ENCODE data around the gene UBXN10. TPM values are rescaled to one million over a fixed set of nuclear protein-coding genes. Genes with fewer than 3 reads are reported as not detected.
A peak's percentile ranks its signal among the peaks of the same experiment; 100 is the strongest.

UBXN10 gene
- total RNA-seq, 6 experiments from 2014 or later = not detected

DNA sequence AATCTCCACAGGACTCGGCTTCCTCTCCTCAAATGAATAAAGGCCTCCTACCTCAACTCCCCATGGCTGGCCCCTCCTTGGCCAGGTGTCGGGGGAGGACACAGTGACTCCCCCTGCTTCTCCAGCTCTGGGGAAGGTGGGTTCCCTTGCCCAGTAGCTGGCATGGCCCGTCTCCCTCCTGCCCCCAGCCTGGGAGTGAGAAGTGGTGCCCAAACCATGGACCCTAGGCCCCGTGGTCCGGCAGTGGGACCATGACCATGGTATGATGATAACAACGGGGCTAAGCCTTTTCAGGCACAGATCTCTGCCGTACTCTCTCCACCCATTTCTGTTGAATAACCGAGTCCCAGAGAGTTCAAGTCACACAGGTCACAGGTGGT lies 35.6 kb upstream of the UBXN10 start:
- DNase-seq = no peak
- TF ChIP-seq, protein P1, sequence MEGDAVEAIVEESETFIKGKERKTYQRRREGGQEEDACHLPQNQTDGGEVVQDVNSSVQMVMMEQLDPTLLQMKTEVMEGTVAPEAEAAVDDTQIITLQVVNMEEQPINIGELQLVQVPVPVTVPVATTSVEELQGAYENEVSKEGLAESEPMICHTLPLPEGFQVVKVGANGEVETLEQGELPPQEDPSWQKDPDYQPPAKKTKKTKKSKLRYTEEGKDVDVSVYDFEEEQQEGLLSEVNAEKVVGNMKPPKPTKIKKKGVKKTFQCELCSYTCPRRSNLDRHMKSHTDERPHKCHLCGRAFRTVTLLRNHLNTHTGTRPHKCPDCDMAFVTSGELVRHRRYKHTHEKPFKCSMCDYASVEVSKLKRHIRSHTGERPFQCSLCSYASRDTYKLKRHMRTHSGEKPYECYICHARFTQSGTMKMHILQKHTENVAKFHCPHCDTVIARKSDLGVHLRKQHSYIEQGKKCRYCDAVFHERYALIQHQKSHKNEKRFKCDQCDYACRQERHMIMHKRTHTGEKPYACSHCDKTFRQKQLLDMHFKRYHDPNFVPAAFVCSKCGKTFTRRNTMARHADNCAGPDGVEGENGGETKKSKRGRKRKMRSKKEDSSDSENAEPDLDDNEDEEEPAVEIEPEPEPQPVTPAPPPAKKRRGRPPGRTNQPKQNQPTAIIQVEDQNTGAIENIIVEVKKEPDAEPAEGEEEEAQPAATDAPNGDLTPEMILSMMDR (IDR thresholded peaks at IDR 0.05) = no peak
- H3K4me1 Mint-ChIP-seq (ENCODE audit: low read depth) = no peaks in the 10 kb centered on the region
- H3K27ac Mint-ChIP-seq = no peak overlapping the region
- H3K9me3 Mint-ChIP-seq = no peaks in the 10 kb centered on the region
- no peaks in the 10 kb centered on the region for H3K36me3 Mint-ChIP-seq (ENCODE audit: low read depth)
- no peak overlapping the region for H3K4me3 Mint-ChIP-seq
- peaks cover 24% of the 10 kb centered on the region for H3K27me3 Mint-ChIP-seq (ENCODE audit: insufficient read depth)

DNA sequence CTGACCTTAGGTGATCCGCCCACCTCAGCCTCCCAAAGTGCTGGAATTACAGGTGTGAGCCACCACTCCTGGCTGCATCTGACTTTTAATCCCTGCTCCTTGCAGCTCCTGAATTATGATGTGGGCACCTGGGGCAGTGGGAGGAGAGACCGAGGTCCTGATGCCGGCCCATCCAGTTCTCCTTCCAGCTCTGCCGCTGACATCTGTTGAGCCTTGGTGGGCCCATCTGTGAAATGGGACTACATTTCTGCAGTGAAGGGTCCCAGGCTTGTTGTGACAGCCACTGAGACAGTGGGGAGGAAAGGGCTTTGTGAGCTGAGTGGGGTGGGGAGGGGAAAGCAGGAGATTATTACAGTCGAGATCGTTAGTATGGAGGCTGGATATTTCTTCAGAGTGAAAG lies 34.9 kb upstream of the UBXN10 start:
- no peak overlapping the region for H3K27ac Mint-ChIP-seq
- TF ChIP-seq, protein P1 (IDR thresholded peaks at IDR 0.05) = no peak
- no peak for DNase-seq
- H3K4me3 Mint-ChIP-seq = no peak overlapping the region
- no peaks in the 10 kb centered on the region for H3K4me1 Mint-ChIP-seq (ENCODE audit: low read depth)
- H3K9me3 Mint-ChIP-seq = no peaks in the 10 kb centered on the region
- no peaks in the 10 kb centered on the region for H3K36me3 Mint-ChIP-seq (ENCODE audit: low read depth)
- H3K27me3 Mint-ChIP-seq (ENCODE audit: insufficient read depth) = peaks cover 20% of the 10 kb centered on the region

DNA sequence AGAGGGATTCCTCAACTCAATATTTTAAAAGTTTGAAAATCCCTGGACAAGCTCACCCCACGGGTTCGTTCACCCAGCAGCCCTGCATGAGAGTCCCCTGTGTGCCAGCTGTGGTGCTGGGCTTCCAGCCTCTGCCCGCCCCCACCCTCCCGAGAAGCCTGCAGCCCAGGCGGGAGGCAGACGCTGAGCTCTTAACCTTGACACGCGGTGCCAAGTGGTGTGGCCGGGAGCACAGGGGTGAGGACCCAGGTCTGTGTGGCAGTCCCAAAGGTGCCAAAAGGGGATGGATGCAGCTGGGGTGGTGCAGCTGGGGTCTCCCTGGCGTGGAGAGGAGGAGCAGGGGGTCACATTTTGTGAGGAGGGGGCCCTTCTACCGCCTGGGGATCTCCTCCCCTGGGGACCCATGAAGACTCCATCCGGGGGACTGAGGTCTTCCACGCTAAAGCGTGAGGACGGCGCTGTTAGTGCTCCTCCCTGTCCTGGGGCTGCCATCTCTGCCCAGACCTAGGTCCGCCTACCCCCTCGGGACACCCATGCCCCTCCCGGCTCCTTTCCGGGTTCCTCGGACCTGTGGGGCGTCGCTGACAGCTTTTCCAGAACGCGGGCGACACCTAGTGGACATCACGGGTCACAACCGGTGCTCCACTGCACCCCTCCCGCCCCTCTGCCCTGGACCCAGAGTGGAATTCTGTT lies 33.8 kb upstream of the UBXN10 start:
- no peaks in the 10 kb centered on the region for H3K36me3 Mint-ChIP-seq (ENCODE audit: low read depth)
- DNase-seq = peak; percentile 59
- no peak overlapping the region for H3K27ac Mint-ChIP-seq
- H3K4me3 Mint-ChIP-seq = peak overlapping the region; percentile 52
- TF ChIP-seq, protein P1 (IDR thresholded peaks at IDR 0.05) = peak; percentile 98
- no peaks in the 10 kb centered on the region for H3K9me3 Mint-ChIP-seq
- H3K4me1 Mint-ChIP-seq (ENCODE audit: low read depth) = no peaks in the 10 kb centered on the region
- H3K27me3 Mint-ChIP-seq (ENCODE audit: insufficient read depth) = peaks cover 19% of the 10 kb centered on the region

DNA sequence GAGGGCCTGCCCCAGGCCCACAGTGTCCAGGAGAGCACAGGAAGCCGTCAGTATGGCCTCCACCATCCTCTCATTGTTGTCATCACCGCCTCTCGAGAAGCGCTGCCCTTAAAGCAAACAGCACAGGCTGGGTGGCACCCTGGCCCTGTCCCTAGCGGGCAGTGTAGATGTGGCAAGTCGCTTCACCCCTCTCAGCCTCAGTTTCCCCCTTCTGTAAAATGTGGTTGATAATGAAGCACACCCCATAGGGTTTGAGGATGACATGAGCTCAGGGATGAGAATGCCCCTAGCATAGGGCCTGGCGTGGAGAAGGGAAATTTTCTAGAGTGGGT lies 33.3 kb upstream of the UBXN10 start:
- H3K4me3 Mint-ChIP-seq = peak overlapping the region; percentile 52; the same call in 1 of the 2 replicates
- H3K36me3 Mint-ChIP-seq (ENCODE audit: low read depth) = no peaks in the 10 kb centered on the region
- H3K27ac Mint-ChIP-seq = no peak overlapping the region
- H3K9me3 Mint-ChIP-seq = no peaks in the 10 kb centered on the region
- no peaks in the 10 kb centered on the region for H3K4me1 Mint-ChIP-seq (ENCODE audit: low read depth)
- TF ChIP-seq, protein P1 (IDR thresholded peaks at IDR 0.05) = peak; percentile 56
- H3K27me3 Mint-ChIP-seq (ENCODE audit: insufficient read depth) = peaks cover 16% of the 10 kb centered on the region
- DNase-seq = no peak

DNA sequence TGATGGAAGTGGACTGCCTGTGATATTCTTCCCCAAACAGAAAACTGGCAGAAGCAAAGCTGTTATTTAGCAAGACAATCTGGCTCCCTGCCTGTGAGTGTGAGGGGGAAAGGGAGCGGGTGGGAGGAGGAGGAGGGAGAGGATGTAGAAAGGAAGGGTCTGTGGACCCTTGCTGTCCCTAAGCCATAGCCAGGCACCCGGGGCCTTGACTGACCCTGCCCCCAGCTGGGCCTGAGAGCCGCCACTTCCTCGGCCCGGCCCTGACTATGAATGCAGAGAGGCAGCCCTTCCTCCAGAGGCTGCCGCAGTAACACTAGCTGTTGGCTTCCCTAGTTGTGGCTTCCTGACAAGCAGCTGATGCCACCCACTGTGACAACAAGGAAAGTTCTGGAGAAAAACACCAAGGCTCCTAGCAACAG lies 32.9 kb upstream of the UBXN10 start:
- Mint-ChIP-seq H3K36me3 (ENCODE audit: low read depth) (no peaks in the 10 kb centered on the region), H3K27ac (no peak overlapping the region), H3K4me3 (no peak overlapping the region), H3K9me3 (no peaks in the 10 kb centered on the region), H3K4me1 (ENCODE audit: low read depth) (no peaks in the 10 kb centered on the region), H3K27me3 (ENCODE audit: insufficient read depth) (peaks cover 14% of the 10 kb centered on the region)
- no peak for DNase-seq
- TF ChIP-seq, protein P1 (IDR thresholded peaks at IDR 0.05) = no peak

All from HFFc6 (cell line).